Measurements from ENCODE around the gene PIM1.

Gene PIM1

GRCh38 chr6:37210313-37210968, 40.5 kb downstream of the PIM1 start:
- TF ChIP-seq ZFX (IDR thresholded peaks at IDR 0.05): no peak
- TF ChIP-seq, protein P1, sequence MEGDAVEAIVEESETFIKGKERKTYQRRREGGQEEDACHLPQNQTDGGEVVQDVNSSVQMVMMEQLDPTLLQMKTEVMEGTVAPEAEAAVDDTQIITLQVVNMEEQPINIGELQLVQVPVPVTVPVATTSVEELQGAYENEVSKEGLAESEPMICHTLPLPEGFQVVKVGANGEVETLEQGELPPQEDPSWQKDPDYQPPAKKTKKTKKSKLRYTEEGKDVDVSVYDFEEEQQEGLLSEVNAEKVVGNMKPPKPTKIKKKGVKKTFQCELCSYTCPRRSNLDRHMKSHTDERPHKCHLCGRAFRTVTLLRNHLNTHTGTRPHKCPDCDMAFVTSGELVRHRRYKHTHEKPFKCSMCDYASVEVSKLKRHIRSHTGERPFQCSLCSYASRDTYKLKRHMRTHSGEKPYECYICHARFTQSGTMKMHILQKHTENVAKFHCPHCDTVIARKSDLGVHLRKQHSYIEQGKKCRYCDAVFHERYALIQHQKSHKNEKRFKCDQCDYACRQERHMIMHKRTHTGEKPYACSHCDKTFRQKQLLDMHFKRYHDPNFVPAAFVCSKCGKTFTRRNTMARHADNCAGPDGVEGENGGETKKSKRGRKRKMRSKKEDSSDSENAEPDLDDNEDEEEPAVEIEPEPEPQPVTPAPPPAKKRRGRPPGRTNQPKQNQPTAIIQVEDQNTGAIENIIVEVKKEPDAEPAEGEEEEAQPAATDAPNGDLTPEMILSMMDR (conservative IDR thresholded peaks at IDR 0.05): peak; percentile 93
- H3K27ac ChIP-seq: no peak overlapping the region

DNA sequence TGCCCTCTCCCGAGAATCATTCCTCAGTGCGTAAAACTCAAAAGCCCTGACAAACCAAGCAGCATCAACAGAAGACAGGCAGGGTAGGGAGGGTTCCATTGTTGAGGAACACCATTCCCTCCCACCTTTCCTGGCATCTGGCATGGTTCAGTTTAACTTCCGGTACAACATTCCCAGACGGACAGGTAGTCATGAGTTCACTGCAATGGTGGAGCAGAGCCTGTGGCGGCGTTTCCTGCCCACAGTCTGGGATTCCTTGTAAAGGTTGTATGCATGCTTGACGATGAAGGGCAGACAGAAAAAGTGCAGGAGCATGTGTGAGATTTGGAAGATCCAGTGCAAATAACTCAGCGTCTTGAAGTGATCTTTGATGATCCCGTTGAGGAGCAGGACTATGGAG, 42.3 kb downstream of the PIM1 start:
- no peak overlapping the region for H3K27ac ChIP-seq
- TF ChIP-seq, protein P1 (conservative IDR thresholded peaks at IDR 0.05): no peak
- no peak for TF ChIP-seq ZFX (IDR thresholded peaks at IDR 0.05)

GRCh38 chr6:37218061-37218460, 48.1 kb downstream of the PIM1 start:
- TF ChIP-seq, protein P1 (conservative IDR thresholded peaks at IDR 0.05): no peak
- TF ChIP-seq ZFX (IDR thresholded peaks at IDR 0.05): no peak
- H3K27ac ChIP-seq: no peak overlapping the region

DNA sequence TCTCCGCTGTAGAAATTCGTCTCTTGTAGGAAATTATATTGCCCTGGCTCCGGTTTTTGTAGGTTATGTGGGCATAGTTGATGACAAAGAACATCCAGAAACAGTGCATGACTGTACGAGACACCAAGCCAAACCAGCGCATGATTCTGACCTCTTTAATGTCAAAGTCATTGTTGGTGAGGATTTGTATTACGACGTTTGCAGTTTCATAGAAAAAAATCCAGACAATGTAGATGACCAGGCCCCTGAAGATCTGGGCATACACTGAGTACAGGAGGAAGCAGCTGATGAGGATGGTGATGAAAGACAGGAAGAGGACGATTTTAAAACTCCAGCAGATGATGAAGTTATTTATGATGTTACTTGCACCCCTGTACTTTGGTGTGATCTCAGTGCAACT, 48.6 kb downstream of the PIM1 start:
- TF ChIP-seq, protein P1 (conservative IDR thresholded peaks at IDR 0.05): no peak
- TF ChIP-seq ZFX (IDR thresholded peaks at IDR 0.05): no peak
- no peak overlapping the region for H3K27ac ChIP-seq

DNA sequence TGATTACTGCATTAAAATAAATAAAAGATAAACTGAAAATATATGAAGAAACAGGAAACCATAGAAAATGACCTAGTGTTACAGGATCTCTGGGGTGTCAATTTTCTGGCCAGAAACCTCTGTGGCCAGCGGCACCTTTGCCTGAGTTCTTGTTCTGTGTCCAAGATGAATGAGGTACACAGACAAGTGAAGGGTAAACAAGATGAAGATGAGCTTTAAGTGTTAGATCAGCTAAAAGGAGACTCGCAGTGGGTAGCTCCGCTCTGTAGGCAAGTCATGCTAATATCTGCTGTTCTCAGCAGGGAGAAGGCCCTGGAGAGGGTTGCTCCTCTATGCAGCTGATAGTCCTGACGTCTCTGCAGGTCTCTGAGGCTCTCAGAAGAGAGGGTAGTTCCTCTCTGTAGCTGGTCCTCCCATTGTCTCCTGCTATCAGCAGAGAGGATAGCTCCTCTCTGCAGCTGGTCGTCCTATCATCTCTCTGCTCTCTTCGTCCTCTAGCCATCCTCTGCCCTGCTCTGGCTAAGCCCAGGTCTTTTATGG, 51.7 kb downstream of the PIM1 start:
- H3K27ac ChIP-seq: peak overlapping the region; percentile 41; the same call in 1 of the 2 replicates
- TF ChIP-seq ZFX (IDR thresholded peaks at IDR 0.05): no peak
- TF ChIP-seq, protein P1 (conservative IDR thresholded peaks at IDR 0.05): no peak

DNA sequence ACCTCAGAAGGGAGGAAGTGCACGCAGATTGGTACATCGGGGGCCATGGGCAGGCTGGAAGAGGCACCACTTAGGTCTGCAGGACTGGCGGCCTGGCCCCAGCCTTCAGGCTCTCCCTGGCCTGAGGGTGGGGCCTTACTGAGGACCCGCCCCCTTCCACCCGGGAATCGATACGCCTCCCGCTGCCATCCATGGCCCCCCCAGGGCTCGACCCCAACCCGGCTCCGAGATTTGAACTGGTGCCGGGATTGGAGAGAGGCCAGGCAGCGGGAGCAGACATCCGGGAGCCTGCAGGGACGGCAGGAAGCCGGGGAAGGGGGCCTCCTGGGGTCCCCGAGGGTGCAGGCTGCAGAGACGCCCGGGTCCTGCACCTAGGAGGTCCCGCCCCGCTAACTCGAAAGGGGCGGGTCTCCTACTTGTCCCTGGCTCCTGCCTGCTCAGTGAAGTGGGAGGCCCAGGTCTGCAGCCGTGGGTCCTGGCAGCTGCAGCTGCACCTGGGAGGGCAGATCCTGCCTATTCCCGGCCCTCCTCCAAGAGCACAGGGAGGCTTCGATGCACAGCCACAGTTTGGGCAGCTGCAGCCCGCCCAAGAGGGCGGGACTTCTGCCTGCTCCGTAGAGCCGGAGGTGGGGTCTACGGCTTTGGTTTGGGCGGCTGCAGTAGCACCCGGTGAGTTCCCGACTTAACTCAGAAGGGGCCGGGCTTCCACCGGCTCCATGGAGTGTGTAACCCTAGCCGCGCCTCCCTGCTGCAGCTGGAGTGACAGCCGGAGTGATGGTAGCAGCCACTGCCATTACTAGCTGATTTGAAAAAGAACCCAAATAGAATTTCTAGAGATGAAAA, 52.4 kb downstream of the PIM1 start:
- H3K27ac ChIP-seq: peak overlapping the region; percentile 41
- no peak for TF ChIP-seq ZFX (IDR thresholded peaks at IDR 0.05)
- TF ChIP-seq, protein P1 (conservative IDR thresholded peaks at IDR 0.05): no peak

DNA sequence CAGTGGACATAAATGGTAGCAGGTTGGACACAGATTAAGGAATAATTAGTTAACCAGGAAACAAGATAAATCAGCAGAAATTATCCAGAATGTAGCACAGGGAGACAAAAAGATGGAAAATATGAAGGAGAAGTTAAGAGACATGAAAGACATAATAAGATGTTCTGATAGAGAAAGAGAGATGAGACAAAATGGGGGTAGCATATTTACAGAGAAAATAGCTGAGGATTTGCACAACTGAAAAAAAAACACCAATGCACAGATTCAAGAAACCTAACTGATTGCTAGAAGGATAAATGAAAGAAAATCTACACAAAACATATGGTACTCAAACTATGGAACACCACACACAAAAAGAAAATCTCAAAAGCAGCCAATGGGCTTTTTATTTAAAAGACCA, 53.0 kb downstream of the PIM1 start:
- TF ChIP-seq, protein P1 (conservative IDR thresholded peaks at IDR 0.05): no peak
- no peak for TF ChIP-seq ZFX (IDR thresholded peaks at IDR 0.05)
- no peak overlapping the region for H3K27ac ChIP-seq

All from C4-2B (cell line).